Hepatocyte (in vitro differentiated cells): Measurements from ENCODE around the gene VAC14.

Experiments
- EZH2phosphoT487 ChIP-seq: fragments of 200-600 bp; sonication (generic); IDR thresholded peaks from one replicate; pipeline ENCODE4 v1.6.1; 2018; ENCODE audit warnings: antibody characterized with exemption, mild to moderate bottlenecking, low read depth, moderate library complexity; ENCODE audit not compliant: unreplicated experiment, severe bottlenecking
- TF ChIP-seq, protein P1 (sequence below): fragments of 200-600 bp; sonication (generic); IDR thresholded peaks from 2 replicates; pipeline ENCODE4 v1.5.1; 2016; ENCODE audit warnings: antibody characterized with exemption, mild to moderate bottlenecking; ENCODE audit not compliant: poor library complexity

DNA sequence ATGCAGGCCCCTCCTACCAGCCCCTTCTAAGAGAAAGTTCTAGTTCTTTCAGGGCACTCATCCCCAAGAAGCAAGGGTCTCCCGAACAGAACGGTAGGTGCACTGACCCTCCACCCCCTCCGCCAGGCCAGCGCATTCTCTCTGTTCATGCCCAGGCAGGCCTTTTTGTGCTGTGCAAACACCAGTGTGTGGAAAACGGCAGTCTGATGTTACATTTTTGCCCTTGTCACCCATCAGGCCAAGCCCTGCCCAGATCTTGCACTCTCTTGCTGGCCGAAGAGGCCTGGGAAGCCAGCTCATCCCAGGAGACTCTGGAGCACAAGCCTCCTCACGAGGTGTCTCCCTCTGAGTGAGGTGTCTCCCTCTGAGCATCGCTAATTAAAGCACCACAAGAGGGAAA, 99.0 kb downstream of the VAC14 start:
- TF ChIP-seq, protein P1, sequence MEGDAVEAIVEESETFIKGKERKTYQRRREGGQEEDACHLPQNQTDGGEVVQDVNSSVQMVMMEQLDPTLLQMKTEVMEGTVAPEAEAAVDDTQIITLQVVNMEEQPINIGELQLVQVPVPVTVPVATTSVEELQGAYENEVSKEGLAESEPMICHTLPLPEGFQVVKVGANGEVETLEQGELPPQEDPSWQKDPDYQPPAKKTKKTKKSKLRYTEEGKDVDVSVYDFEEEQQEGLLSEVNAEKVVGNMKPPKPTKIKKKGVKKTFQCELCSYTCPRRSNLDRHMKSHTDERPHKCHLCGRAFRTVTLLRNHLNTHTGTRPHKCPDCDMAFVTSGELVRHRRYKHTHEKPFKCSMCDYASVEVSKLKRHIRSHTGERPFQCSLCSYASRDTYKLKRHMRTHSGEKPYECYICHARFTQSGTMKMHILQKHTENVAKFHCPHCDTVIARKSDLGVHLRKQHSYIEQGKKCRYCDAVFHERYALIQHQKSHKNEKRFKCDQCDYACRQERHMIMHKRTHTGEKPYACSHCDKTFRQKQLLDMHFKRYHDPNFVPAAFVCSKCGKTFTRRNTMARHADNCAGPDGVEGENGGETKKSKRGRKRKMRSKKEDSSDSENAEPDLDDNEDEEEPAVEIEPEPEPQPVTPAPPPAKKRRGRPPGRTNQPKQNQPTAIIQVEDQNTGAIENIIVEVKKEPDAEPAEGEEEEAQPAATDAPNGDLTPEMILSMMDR: no peak
- no peak for TF ChIP-seq EZH2phosphoT487
